Measurements from ENCODE around the gene TPK1. TPM values are rescaled to one million over a fixed set of nuclear protein-coding genes. Genes with fewer than 3 reads are reported as not detected.
A peak's percentile ranks its signal among the peaks of the same experiment; 100 is the strongest.

The TPK1 gene
- total and polyA plus RNA-seq, 2 of the 13 experiments (the other 11 are each of a cell fraction or from before 2014, with no cell fraction given): 1.0 to 1.2 TPM

GRCh38 chr7:144835652-144836544 is at the start of gene TPK1 (continued):
- 0 out of 2 replicates have a peak, but pooled peaks have one; percentile 26 for TF ChIP-seq PAXIP1 (CRISPR knock-in tag; conservative IDR thresholded peaks at IDR 0.05)
- no peak for TF ChIP-seq MTERF4 (CRISPR knock-in tag; IDR thresholded peaks at IDR 0.05)
- no peak for TF ChIP-seq SMC3 (IDR thresholded peaks at IDR 0.05; ENCODE audit: low read length)
- peak; percentile 86 for TF ChIP-seq ELF1 (CRISPR knock-in tag; IDR thresholded peaks at IDR 0.05)
- peak; percentile 72; the same call in 1 of the 2 replicates for TF ChIP-seq ZNF441 (CRISPR knock-in tag; IDR thresholded peaks at IDR 0.05; ENCODE audit: borderline replicate concordance)
- peak; percentile 38 to 58; a peak in 3 of 4 replicates for TF ChIP-seq POLR2A (IDR thresholded peaks at IDR 0.05; ENCODE audit: insufficient read depth in 1 of 2, low read depth in 2 of 2, low read length in 2 of 2)
- peak; percentile 82; the same call in 1 of the 2 replicates for TF ChIP-seq ZNF670 (CRISPR knock-in tag; IDR thresholded peaks at IDR 0.05; ENCODE audit: borderline replicate concordance)
- TF ChIP-seq ZNF607 (CRISPR knock-in tag; IDR thresholded peaks at IDR 0.05; ENCODE audit: borderline replicate concordance): 0 out of 2 replicates have a peak, but pooled peaks have one; percentile 18
- TF ChIP-seq SP1 (IDR thresholded peaks at IDR 0.05): no peak
- TF ChIP-seq SP1 (CRISPR knock-in tag; IDR thresholded peaks at IDR 0.05): peak; percentile 62
- no peak for TF ChIP-seq ZC3H4 (CRISPR knock-in tag; IDR thresholded peaks at IDR 0.05; ENCODE audit: borderline replicate concordance)
- peak; percentile 97 for TF ChIP-seq GABPB1 (CRISPR knock-in tag; IDR thresholded peaks at IDR 0.05)
- TF ChIP-seq SMAD3 (CRISPR knock-in tag; IDR thresholded peaks at IDR 0.05): peak; percentile 72; the same call in 1 of the 2 replicates
- TF ChIP-seq ZFP90 (CRISPR knock-in tag; IDR thresholded peaks at IDR 0.05; ENCODE audit: borderline replicate concordance): 0 out of 2 replicates have a peak, but pooled peaks have one; percentile 78
- TF ChIP-seq ZNF512B (CRISPR knock-in tag; IDR thresholded peaks at IDR 0.05; ENCODE audit: borderline replicate concordance): 0 out of 2 replicates have a peak, but pooled peaks have one; percentile 35
- TF ChIP-seq ZNF790 (CRISPR knock-in tag; IDR thresholded peaks at IDR 0.05; ENCODE audit: borderline replicate concordance): no peak
- TF ChIP-seq ZNF773 (CRISPR knock-in tag; IDR thresholded peaks at IDR 0.05; ENCODE audit: borderline replicate concordance): peak; percentile 56; the same call in 1 of the 2 replicates
- TF ChIP-seq HOXA3 (CRISPR knock-in tag; IDR thresholded peaks at IDR 0.05): peak; percentile 87
- no peak for TF ChIP-seq TCF7L2 (IDR thresholded peaks at IDR 0.05; ENCODE audit: low read depth, low read length)
- TF ChIP-seq ONECUT2 (CRISPR knock-in tag; IDR thresholded peaks at IDR 0.05): 0 out of 2 replicates have a peak, but pooled peaks have one; percentile 17
- no peak for TF ChIP-seq ZNF136 (CRISPR knock-in tag; IDR thresholded peaks at IDR 0.05; ENCODE audit: low read depth)
- TF ChIP-seq ZNF768 (CRISPR knock-in tag; IDR thresholded peaks at IDR 0.05): peak; percentile 53; the same call in 1 of the 2 replicates
- peak; percentile 99 for TF ChIP-seq CBX1 (IDR thresholded peaks at IDR 0.05; ENCODE audit: low read depth)

Data from HepG2 (cell line).